Colonic mucosa (tissue), 4 donors: Measurements from ENCODE around the gene FBXO33. TPM values are rescaled to one million over a fixed set of nuclear protein-coding genes. Genes with fewer than 3 reads are reported as not detected.
"Not testable (repeated sequence)": the region's sequence is repeated elsewhere in the genome, so short reads cannot be mapped to it uniquely, and the experiment has no call there.

Experiments
- DNase-seq: peaks from one replicate; pipeline ENCODE4 v3.0.0-alpha.2; 2020
- H3K27ac ChIP-seq: fragments of 200-600 bp; one replicate; pipeline ENCODE4 v1.8.0; 2021
- H3K27me3 ChIP-seq: fragments of 200-600 bp; one replicate; pipeline ENCODE4 v1.8.0; 2021
- H3K36me3 ChIP-seq: fragments of 200-600 bp; one replicate; pipeline ENCODE4 v1.8.0; 2021
- H3K4me1 ChIP-seq: fragments of 200-600 bp; one replicate; pipeline ENCODE4 v1.8.0; 2021; ENCODE audit warnings: mild to moderate bottlenecking
- H3K4me3 ChIP-seq: fragments of 200-600 bp; one replicate; pipeline ENCODE4 v1.8.0; 2021
- H3K9ac ChIP-seq, 2 donors: one replicate each; pipeline ENCODE4 v1.7.0; 2013; ENCODE audit warnings: control low read depth in 2 of 2, low read depth in 2 of 2, low read length in 2 of 2
- H3K9me3 ChIP-seq: fragments of 200-600 bp; one replicate; pipeline ENCODE4 v1.8.0; 2021
- CTCF ChIP-seq: fragments of 200-600 bp; IDR thresholded peaks from one replicate; pipeline ENCODE4 v1.8.0; 2022; ENCODE audit warnings: antibody characterized with exemption, mild to moderate bottlenecking
- intact Hi-C: fragments of 100-400 bp; cut with DNase I; formaldehyde crosslinking; loops from one replicate; pipeline ENCODE4 v1.14.1; 2022
- total RNA-seq, 2 donors: library from RNA; stranded (reverse); fragmentation: NEBNext Ultra II Directional in 1 of 2; extraction: Animal tissue kit (Norgen Biotek cat#: 25700) in 1 of 2; gene quantifications; one replicate each; pipeline ENCODE4 v1.2.1, GENCODE V29; 2021
- donor health status: healthy.
- donor health status: DM: no; HTN: no; CAD: no.
- donor health status: DM: no; HTN: no; CAD: no.

Gene FBXO33
- total RNA-seq, 2 donors from 2014 or later, result 10.6 to 11.1 TPM

GRCh38 chr14:39366460-39367386 is 65.5 kb downstream of the FBXO33 start:
- Histone ChIP-seq H3K9me3 (no peaks in the 10 kb centered on the region), H3K27ac (no peak overlapping the region), H3K4me3 (no peak overlapping the region), H3K27me3 (no peaks in the 10 kb centered on the region), H3K4me1 (no peaks in the 10 kb centered on the region), H3K9ac (no peak overlapping the region), H3K36me3 (no peaks in the 10 kb centered on the region)
- TF ChIP-seq CTCF, result no peak
- intact Hi-C loops, result no loop called here
- DNase-seq, result no peak

GRCh38 chr14:39365354-39365753 is 66.9 kb downstream of the FBXO33 start:
- no peaks in the 10 kb centered on the region for H3K36me3 ChIP-seq
- no peak overlapping the region for H3K4me3 ChIP-seq
- TF ChIP-seq CTCF, result no peak
- H3K4me1 ChIP-seq, result no peaks in the 10 kb centered on the region
- H3K27ac ChIP-seq, result no peak overlapping the region
- no peaks in the 10 kb centered on the region for H3K9me3 ChIP-seq
- H3K9ac ChIP-seq, result no peak overlapping the region
- DNase-seq, result no peak
- H3K27me3 ChIP-seq, result no peaks in the 10 kb centered on the region
- intact Hi-C loops, result no loop called here

GRCh38 chr14:39364509-39364908 is 67.7 kb downstream of the FBXO33 start:
- Histone ChIP-seq H3K9ac (no peak overlapping the region), H3K4me1 (no peaks in the 10 kb centered on the region), H3K36me3 (no peaks in the 10 kb centered on the region), H3K4me3 (no peak overlapping the region), H3K9me3 (no peaks in the 10 kb centered on the region), H3K27ac (no peak overlapping the region), H3K27me3 (no peaks in the 10 kb centered on the region)
- DNase-seq, result no peak
- intact Hi-C loops, result no loop called here
- TF ChIP-seq CTCF, result no peak

GRCh38 chr14:39361556-39361955 is 70.7 kb downstream of the FBXO33 start:
- H3K27ac ChIP-seq, intact Hi-C loops, H3K9ac ChIP-seq, H3K27me3 ChIP-seq, H3K4me3 ChIP-seq, H3K36me3 ChIP-seq, DNase-seq, H3K4me1 ChIP-seq, H3K9me3 ChIP-seq: not testable (repeated sequence)

GRCh38 chr14:39360316-39360715 is 71.9 kb downstream of the FBXO33 start:
- intact Hi-C loops, result no loop called here
- no peak overlapping the region for H3K27ac ChIP-seq
- no peak for TF ChIP-seq CTCF
- H3K27me3 ChIP-seq, result no peaks in the 10 kb centered on the region
- no peaks in the 10 kb centered on the region for H3K4me1 ChIP-seq
- H3K9ac ChIP-seq, result no peak overlapping the region
- H3K4me3 ChIP-seq, result no peak overlapping the region
- no peaks in the 10 kb centered on the region for H3K36me3 ChIP-seq
- H3K9me3 ChIP-seq, result no peaks in the 10 kb centered on the region
- DNase-seq, result no peak

- H3K36me3 ChIP-seq, H3K4me1 ChIP-seq, DNase-seq, intact Hi-C loops, H3K4me3 ChIP-seq, H3K27me3 ChIP-seq, H3K9ac ChIP-seq, H3K9me3 ChIP-seq, H3K27ac ChIP-seq: not testable (repeated sequence)
Measured at GRCh38 chr14:39359069-39359468, 73.2 kb downstream of the FBXO33 start.
